ENCODE measurements around the gene TUBB6. TPM values are rescaled to one million over a fixed set of nuclear protein-coding genes. Genes with fewer than 3 reads are reported as not detected.
A peak's percentile ranks its signal among the peaks of the same experiment; 100 is the strongest.

The TUBB6 gene
- total RNA-seq, 3 donors from 2014 or later (not counting 1 experiment from before 2014, with no cell fraction given): 0.97 to 3.2 (median 2.8) TPM

GRCh38 chr18:12334366-12334808 is 26.3 kb downstream of the TUBB6 start:
- no peak for ATAC-seq
- no peak for DNase-seq
- WGBS (ENCODE audit: insufficient coverage): 94% methylated on average over 2 of the region's 2 CpGs
- H3K4me1 Mint-ChIP-seq: no peaks in the 10 kb centered on the region
- peaks cover 37% of the 10 kb centered on the region for H3K36me3 Mint-ChIP-seq
- H3K27ac ChIP-seq (ENCODE audit: low read length): no peak overlapping the region
- H3K9me3 Mint-ChIP-seq: no peaks in the 10 kb centered on the region
- intact Hi-C loops (cut with micrococcal nuclease): no loop called here
- no peak overlapping the region for H3K4me3 ChIP-seq (ENCODE audit: low read length)
- H3K4me1 ChIP-seq (ENCODE audit: control insufficient read depth, insufficient read depth, low read length): no peaks in the 10 kb centered on the region
- no peak for TF ChIP-seq CTCF (IDR thresholded peaks at IDR 0.05)
- H3K36me3 ChIP-seq (ENCODE audit: control insufficient read depth, insufficient read depth, low read length): peaks cover 25% of the 10 kb centered on the region
- H3K9me3 ChIP-seq (ENCODE audit: control insufficient read depth, insufficient read depth, low read length): no peaks in the 10 kb centered on the region
- no peaks in the 10 kb centered on the region for H3K27me3 ChIP-seq (ENCODE audit: control insufficient read depth, insufficient read depth, low read length)
- no peaks in the 10 kb centered on the region for H3K27me3 Mint-ChIP-seq (ENCODE audit: low read depth in 2 of 2)
- H3K27ac Mint-ChIP-seq: peak overlapping the region in 1 of 2 donors; percentile 58
- H3K4me3 Mint-ChIP-seq: no peak overlapping the region

GRCh38 chr18:12334863-12335262 is 26.8 kb downstream of the TUBB6 start:
- no peak for TF ChIP-seq CTCF (IDR thresholded peaks at IDR 0.05)
- peaks cover 22% of the 10 kb centered on the region for H3K36me3 ChIP-seq (ENCODE audit: control insufficient read depth, insufficient read depth, low read length)

GRCh38 chr18:12335503-12335902 is 27.5 kb downstream of the TUBB6 start:
- peaks cover 24% of the 10 kb centered on the region for H3K36me3 ChIP-seq (ENCODE audit: control insufficient read depth, insufficient read depth, low read length)
- no peak overlapping the region for H3K27ac ChIP-seq (ENCODE audit: low read length)
- ATAC-seq (no peak), DNase-seq (no peak)
- Mint-ChIP-seq H3K4me3 (no peak overlapping the region), H3K27me3 (ENCODE audit: low read depth in 2 of 2) (no peaks in the 10 kb centered on the region), H3K27ac (peak overlapping the region in 1 of 2 donors; percentile 58), H3K9me3 (no peaks in the 10 kb centered on the region), H3K36me3 (peaks cover 33% of the 10 kb centered on the region), H3K4me1 (no peaks in the 10 kb centered on the region)
- no peaks in the 10 kb centered on the region for H3K27me3 ChIP-seq (ENCODE audit: control insufficient read depth, insufficient read depth, low read length)
- intact Hi-C loops (cut with micrococcal nuclease): no loop called here
- H3K9me3 ChIP-seq (ENCODE audit: control insufficient read depth, insufficient read depth, low read length): no peaks in the 10 kb centered on the region
- 89% methylated on average over 7 of the region's 7 CpGs for WGBS (ENCODE audit: insufficient coverage)
- no peaks in the 10 kb centered on the region for H3K4me1 ChIP-seq (ENCODE audit: control insufficient read depth, insufficient read depth, low read length)
- no peak for TF ChIP-seq CTCF (IDR thresholded peaks at IDR 0.05)
- no peak overlapping the region for H3K4me3 ChIP-seq (ENCODE audit: low read length)

More at GRCh38 chr18:12334863-12335262, 26.8 kb downstream of the TUBB6 start:
- no peaks in the 10 kb centered on the region for H3K27me3 ChIP-seq (ENCODE audit: control insufficient read depth, insufficient read depth, low read length)
- intact Hi-C loops (cut with micrococcal nuclease): no loop called here
- H3K4me1 Mint-ChIP-seq: no peaks in the 10 kb centered on the region
- H3K9me3 ChIP-seq (ENCODE audit: control insufficient read depth, insufficient read depth, low read length): no peaks in the 10 kb centered on the region
- DNase-seq (no peak), ATAC-seq (no peak)
- no peaks in the 10 kb centered on the region for H3K27me3 Mint-ChIP-seq (ENCODE audit: low read depth in 2 of 2)
- H3K27ac Mint-ChIP-seq: peak overlapping the region in 1 of 2 donors; percentile 58
- H3K27ac ChIP-seq (ENCODE audit: low read length): no peak overlapping the region
- no peak overlapping the region for H3K4me3 Mint-ChIP-seq
- H3K4me1 ChIP-seq (ENCODE audit: control insufficient read depth, insufficient read depth, low read length): no peaks in the 10 kb centered on the region
- H3K4me3 ChIP-seq (ENCODE audit: low read length): no peak overlapping the region
- no peaks in the 10 kb centered on the region for H3K9me3 Mint-ChIP-seq
- 97% methylated on average over 2 of the region's 2 CpGs for WGBS (ENCODE audit: insufficient coverage)
- peaks cover 33% of the 10 kb centered on the region for H3K36me3 Mint-ChIP-seq

- Mint-ChIP-seq H3K27me3 (ENCODE audit: low read depth in 2 of 2) (no peaks in the 10 kb centered on the region), H3K9me3 (no peaks in the 10 kb centered on the region), H3K4me1 (no peaks in the 10 kb centered on the region), H3K4me3 (no peak overlapping the region), H3K36me3 (peaks cover 33% of the 10 kb centered on the region), H3K27ac (no peak overlapping the region)
- DNase-seq (no peak), ATAC-seq (no peak)
- H3K4me3 ChIP-seq (ENCODE audit: low read length): no peak overlapping the region
- intact Hi-C loops (cut with micrococcal nuclease): no loop called here
- TF ChIP-seq CTCF (IDR thresholded peaks at IDR 0.05): no peak
- H3K27ac ChIP-seq (ENCODE audit: low read length): no peak overlapping the region
- H3K9me3 ChIP-seq (ENCODE audit: control insufficient read depth, insufficient read depth, low read length): no peaks in the 10 kb centered on the region
- no peaks in the 10 kb centered on the region for H3K4me1 ChIP-seq (ENCODE audit: control insufficient read depth, insufficient read depth, low read length)
- 88% methylated on average over 2 of the region's 2 CpGs for WGBS (ENCODE audit: insufficient coverage)
- H3K36me3 ChIP-seq (ENCODE audit: control insufficient read depth, insufficient read depth, low read length): peaks cover 24% of the 10 kb centered on the region
- no peaks in the 10 kb centered on the region for H3K27me3 ChIP-seq (ENCODE audit: control insufficient read depth, insufficient read depth, low read length)
Observed at GRCh38 chr18:12336171-12336613, 28.2 kb downstream of the TUBB6 start.

Measured in natural killer cell (primary cell).